ENCODE data around the gene ARHGAP1.

DNA sequence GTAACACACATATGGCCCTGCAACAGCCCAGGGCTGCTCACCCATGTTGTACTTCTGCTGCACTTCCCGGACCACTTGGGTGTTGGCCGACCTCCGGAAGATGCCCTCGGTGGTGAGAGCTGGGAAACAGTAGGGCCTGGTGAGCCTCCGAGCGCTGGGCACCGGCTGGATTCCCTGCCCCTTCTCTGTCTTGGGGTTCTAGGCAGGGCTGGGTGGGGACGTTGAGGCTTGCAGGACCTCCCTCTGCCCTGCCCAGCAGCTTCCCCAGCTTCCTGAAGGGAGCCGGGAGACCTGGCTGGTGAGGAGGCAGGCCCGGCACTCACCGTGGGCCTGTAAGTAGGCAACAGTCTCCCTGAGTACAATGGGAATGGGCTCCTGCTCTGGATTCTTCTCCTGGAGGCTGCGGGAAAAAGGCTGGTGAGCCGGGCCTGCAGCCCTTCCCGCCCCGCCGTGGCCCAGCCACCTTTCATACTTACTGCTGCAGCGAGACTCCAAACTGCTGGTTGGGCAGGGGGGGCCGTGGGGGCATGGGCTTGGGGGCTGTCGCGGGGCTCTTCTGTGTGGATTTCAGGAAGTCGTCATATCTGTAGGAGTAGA is 20.2 kb downstream of the ARHGAP1 start:
- TF ChIP-seq, protein P1, sequence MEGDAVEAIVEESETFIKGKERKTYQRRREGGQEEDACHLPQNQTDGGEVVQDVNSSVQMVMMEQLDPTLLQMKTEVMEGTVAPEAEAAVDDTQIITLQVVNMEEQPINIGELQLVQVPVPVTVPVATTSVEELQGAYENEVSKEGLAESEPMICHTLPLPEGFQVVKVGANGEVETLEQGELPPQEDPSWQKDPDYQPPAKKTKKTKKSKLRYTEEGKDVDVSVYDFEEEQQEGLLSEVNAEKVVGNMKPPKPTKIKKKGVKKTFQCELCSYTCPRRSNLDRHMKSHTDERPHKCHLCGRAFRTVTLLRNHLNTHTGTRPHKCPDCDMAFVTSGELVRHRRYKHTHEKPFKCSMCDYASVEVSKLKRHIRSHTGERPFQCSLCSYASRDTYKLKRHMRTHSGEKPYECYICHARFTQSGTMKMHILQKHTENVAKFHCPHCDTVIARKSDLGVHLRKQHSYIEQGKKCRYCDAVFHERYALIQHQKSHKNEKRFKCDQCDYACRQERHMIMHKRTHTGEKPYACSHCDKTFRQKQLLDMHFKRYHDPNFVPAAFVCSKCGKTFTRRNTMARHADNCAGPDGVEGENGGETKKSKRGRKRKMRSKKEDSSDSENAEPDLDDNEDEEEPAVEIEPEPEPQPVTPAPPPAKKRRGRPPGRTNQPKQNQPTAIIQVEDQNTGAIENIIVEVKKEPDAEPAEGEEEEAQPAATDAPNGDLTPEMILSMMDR (IDR thresholded peaks at IDR 0.05) = no peak
- no peak for TF ChIP-seq POLR2A (IDR thresholded peaks at IDR 0.05; ENCODE audit: low read depth)
